HG03521 (cell line): ENCODE results near the gene RNF207.
"Not testable (repeated sequence)": the region's sequence is repeated elsewhere in the genome, so short reads cannot be mapped to it uniquely, and the experiment has no call there.

Source experiments
- ATAC-seq: cut with Tn5 transposase; IDR thresholded peaks from one replicate; pipeline ENCODE4 v1.9.1; 2021; ENCODE audit warnings: mild to moderate bottlenecking, moderate library complexity; ENCODE audit not compliant: unreplicated experiment

The RNF207 gene

DNA sequence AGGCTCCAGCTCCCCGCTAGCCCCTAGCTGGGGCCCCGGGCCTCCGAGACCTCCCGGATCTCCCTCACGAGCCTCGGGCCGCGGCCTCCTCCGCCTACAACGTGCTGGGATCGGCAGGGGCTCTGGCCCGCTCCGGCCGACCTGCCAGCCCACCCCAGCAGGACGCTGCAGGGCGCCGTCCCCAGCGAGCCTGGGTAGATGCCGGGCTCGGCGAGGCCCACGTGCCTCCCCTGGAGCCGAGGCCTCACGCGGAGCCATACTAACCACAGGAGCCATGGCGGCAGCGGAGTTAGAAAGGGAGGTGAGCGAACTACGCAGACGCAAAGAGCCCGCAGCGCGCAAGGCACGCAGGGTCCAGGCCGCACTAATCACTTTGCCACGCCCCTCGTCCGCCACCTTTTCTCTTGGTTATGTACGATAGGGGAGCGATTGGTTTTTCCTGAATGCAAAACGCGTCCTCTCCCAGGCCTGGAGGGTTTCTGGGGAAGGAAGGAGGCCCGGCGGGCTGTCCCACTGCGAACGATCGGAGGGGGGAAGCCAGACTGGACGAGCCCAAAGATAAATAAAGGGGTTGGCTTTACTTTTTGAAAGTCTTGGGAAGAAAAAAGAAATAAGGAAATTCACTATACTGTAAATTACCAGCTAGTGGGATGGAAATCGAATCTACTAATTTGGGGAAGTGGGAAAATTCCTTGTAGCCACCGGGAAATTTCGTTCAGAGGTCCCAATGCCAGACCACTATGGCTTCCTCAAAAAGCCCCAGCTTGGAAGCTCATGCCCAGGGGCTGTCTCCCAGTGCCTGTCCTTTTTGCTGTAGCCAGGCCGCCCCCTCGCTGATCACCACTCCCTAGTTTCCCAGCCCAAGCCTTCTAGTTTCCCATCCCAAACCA, 6.4 kb upstream of the RNF207 start, which contains the start of gene RPL22:
Gene RPL22, minus strand, starts transcription at position 298 of the 890 bp plus-strand sequence. Its CDS starts 22 bp downstream, at position 276.
- peak; percentile 95 for ATAC-seq

DNA sequence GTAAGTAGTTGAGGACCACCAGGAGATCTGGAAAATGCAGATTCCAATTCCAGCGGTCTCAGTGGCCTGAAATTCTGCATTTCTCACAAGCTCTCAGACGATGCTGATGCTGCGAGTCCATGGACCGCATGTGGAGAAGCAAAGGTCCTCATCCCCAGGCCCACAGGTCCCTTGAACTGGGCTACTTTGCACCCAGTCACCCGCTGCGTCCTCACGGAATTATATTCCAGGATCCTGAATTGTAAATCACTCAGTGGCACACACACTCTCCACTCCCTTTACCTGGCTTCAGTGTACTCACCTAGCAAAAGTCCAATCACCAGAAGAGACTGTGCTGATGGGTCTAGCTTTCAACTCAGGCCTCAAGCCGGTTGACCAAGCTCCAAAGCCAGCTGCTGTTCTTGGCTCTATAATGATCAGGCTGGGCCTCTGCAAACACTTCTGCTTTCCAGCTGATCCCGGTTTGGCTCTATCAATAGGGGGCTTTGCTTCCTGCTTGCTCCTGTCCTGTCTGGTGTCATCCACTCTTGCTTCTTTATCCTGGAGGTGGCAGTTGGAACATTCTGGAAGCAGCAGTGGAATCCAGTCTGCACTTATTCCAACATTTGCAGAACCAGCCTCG, 5.6 kb upstream of the RNF207 start:
- ATAC-seq, result no peak

DNA sequence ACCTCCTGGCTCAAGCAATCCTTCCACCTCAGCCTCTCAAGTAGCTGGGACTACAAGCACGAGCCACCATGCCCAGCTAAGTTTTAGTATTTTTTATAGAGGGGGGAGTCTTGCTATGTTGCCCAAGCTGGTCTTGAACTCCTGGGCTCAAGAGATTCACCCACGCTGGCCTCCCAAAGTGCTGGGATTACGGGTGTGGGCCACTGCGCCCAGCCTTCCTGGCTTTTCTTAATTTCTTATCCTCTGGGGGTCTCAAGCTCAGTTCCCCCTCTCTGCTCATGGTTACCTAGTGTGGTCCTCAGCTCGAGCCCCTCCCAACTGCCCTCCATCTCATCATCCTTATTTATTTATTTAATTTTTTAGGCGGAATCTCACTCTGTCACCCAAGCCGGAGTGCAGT, 3.7 kb upstream of the RNF207 start:
- ATAC-seq, result no peak

DNA sequence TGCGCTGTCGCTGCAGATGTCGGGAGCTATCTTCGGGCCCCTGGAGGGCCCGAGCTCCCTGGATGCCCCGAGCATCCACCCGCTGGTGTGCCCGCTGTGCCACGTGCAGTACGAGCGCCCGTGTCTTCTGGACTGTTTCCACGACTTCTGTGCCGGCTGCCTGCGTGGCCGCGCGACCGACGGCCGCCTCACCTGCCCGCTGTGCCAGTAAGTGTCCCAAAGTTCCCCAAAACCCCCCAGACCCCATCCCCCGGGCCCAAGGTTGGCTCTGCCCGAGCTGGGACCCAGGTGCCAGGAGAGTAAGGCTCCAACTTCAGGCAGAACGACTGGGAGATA, 569 bp downstream of the RNF207 start:
- peak; percentile 4 for ATAC-seq

DNA sequence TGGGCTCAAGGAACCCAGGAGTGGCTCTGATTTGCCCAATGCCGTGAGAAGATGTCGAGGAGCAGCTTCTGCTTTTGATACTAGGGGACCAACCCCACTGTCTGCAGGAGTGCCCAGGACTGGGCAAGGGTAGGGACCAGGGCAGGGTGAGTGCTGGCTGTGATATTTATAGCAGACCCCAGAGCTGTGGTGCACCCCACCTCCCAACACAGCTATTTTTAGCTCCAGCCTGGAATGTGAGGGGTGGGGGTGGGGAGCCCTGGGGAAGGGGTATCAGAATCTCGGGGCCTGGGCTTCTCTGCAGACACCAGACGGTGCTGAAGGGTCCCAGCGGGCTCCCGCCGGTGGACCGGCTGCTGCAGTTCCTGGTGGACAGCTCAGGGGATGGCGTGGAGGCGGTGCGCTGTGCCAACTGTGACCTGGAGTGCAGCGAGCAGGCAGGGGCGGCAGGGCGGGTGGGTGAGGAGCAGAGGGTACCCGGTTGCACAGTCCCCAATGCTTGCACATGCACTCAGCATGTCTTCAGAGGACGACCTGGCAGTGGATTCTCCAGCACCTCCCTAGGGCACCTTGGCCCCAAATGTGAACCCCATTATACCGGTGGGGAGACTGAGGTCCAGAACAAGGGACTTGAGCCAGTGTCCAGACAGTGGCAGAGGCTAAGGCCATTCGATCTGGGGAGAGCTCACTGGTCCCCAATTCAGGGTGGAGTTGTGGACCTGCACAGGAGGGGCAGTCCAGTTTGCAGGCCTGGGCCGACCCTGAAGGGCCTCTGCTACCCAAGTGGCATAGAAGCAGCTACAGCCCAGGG, 1.4 kb downstream of the RNF207 start:
- ATAC-seq, result no peak

DNA sequence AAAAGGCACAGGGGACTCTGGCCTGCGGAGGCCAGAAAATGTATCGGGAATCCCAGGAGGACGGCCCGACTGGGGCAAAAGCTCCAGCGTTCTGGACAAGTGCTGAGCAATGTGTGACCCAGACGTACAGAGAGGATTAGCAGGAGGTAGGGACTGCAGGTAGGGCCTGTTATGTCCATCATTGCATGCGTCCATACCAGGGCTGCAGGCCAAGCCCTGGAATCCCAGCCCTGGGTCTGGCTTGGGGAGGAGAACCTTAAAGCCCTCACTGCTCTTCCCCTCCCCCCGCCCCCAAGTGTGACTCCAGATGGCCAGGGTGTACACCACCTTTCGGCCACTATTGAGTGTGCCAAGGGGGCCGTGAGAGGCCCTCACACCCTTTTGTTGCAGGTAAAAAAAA, 2.0 kb downstream of the RNF207 start:
- no peak for ATAC-seq

DNA sequence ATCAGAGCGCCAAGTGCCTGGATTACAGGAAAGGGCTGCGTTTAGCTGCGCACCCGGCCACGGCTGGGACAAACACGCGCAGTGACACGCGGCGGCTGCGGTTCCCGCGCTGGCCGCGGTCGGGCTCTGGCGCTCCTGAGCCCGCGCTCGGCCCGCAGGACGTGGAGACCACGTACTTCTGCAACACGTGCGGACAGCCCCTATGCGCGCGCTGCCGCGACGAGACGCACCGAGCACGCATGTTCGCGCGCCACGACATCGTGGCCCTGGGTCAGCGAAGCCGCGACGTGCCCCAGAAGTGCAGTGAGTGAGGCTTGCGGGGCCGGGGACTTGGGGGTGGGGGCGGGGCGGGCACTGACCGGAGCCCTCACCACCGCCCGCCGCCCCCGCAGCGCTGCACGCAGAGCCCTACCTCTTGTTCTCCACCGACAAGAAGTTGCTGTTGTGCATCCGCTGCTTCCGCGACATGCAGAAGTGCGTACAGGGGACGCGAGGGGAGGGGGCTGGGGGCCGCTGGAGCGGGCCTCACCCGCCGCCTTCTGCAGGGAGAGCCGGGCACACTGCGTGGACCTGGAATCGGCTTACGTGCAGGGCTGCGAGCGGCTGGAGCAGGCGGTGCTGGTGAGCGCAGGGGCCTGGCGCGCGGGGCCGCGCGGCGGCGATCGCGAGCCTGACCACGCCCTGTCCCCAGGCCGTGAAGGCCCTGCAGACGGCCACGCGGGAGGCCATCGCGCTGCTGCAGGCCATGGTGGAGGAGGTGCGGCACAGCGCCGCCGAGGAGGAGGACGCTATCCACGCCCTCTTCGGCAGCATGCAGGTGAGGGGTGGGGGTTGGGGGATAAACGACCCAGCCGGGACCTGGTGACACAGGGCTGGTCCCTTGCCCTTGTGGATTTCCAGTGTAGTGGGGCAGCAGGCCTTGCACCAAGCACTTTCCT, 3.1 kb downstream of the RNF207 start:
- no peak for ATAC-seq

DNA sequence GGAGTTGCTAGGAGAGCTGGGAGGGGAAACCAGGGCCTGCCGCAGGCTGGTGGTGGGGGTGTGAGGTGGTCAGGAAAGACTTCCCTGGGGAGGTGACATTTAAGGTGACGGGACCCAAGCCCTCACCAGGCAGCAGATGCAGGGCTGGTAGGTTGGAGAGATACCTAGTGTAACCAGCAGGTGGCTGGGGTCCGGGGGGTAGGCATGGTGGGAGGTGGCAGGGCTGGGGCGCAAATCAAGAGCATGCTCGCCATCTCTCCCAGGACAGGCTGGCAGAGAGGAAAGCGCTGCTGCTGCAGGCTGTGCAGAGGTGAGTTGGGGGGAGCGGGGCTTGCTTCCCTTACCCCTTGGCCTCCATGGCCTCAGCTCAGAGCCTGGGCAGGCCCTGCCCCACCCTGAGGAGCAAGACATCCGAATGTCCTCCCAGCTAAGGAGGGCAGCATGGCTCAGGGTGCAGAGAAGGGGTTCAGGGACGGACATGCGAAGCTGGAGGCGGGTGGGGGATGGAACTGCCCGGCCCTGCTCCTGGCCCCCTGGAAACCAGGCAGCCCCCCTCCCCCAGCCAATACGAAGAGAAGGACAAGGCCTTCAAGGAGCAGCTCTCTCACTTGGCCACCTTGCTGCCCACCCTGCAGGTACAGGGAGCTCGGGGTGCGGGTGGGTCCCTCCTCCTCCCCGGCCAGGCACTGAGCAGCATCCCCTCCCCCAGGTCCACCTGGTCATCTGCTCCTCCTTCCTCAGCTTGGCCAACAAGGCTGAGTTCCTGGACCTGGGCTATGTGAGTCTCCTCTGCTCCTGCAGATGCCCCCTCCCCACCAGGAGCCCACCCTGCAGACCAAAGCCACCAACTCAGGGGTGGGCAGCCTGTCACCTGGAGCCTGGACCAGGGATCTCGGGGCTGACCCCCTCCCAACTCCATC, 4.0 kb downstream of the RNF207 start:
- ATAC-seq, result no peak

DNA sequence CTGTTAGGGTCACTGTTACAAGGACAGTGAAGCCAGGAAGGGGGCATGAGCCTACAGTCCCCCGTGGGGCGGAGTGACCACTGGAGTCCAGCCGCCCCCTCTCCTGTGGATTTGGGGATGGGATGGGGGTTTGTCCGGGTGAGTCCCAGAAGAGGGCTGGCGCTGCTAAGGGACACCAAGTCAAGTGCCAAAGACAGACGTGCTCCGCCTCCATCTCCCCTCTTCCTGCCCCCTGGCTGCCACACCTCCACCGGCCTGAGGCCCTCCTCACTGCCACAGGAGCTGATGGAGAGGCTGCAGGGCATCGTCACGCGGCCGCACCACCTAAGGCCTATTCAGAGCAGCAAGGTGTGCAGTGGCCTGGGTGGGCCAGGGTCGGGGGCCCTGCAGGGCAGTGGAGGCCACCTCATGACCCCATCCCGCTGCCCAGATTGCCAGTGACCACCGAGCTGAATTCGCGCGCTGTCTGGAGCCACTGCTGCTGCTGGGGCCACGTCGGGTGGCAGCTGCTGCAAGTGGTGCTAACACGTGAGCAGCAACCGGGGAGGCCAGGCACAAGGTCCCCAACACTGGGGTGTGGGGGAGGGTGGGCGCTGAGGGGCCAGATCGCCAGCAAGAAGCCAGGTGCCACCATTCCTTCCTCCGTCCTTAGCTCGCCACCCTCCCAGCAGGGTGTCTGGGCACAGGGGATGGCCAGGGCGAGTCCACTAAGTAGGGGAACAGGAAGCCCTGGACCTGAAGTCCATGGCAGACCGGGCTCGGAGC, 4.9 kb downstream of the RNF207 start:
- no peak for ATAC-seq

DNA sequence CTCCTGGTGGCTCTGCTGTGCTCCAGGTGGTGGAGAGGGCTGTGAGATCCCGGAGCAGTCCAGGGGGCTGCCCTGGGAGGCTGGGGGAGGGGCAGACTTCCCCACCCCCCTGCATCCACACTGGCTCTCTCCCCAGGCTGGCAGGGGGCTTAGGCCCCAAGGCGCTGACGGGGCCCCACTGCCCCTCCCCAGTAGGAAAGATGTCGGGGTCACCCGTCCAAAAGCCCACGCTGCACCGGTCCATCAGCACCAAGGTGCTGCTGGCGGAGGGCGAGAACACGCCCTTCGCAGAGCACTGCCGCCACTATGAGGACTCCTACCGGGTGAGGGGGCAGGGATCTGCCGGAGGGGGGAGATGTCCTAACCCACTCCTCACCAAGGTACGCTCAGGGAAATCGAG, 5.8 kb downstream of the RNF207 start:
- ATAC-seq, result no peak

DNA sequence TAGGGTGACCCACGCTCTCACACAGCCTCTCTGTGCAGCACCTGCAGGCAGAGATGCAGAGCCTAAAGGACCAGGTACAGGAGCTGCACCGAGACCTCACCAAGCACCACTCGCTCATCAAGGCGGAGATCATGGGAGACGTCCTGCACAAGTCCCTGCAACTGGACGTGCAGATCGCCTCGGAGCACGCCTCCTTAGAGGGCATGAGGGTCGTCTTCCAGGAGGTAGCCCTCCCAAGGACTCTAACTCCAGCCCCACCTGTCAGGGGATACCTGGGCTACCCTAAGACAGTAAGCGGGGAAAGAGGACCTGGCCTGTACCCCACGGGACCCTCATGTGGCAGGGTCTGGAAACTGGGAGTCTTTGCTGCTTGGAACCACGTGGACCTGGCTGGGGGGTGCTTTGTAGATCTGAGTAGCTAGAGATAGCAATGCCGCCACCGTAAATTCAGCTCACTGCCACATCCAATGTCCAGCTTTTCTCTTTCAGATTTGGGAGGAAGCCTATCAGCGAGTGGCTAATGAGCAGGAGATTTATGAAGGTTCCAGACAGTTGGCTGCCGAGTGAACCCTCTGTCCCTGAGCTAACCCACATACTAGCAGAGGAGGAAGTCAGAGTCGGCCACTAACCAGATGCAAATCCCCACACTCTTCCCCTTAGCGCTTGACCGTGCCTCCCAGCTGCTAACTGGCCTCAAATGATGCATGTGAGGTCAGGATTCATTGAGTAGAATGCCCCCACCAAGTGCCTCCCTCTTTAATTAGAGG, 6.5 kb downstream of the RNF207 start:
- ATAC-seq, result peak; percentile 41

DNA sequence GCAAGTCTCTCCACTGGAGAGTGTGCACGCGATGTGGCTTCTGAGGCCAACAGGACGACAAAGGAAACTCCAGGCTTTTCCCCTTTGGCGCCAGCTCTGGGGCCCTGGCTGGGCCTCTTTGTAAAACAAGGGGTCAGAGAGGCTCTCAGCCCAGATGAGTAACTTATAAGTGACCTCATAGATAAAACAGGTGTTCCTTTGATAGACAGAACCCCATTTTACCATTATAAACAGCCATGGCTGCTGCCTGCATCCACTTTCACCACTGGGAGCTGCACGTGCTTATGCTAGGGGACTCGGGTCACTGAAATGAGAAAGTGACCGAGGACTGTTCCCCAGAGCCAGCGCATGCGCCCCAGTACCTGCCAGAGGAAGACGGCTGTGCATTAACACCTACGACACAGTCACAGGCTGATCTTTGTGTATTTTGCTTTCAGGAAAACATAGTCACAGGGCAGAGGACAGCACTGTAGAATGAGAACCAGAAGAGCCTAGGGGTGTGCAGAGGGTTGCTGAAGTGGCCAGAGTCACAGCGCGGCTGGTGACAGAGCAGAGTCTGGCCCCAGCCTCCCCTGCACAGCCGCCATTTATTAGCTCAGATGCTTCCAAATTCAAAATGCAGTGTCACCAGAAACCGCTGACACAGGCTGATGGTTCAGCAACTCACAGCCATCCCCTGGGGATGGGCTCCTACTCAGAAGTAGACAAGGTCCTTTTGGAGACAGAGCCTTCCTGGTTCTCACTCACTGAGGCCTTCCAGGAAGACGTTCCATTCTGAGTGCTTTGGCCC, 12.7 kb downstream of the RNF207 start:
- ATAC-seq, result no peak

DNA sequence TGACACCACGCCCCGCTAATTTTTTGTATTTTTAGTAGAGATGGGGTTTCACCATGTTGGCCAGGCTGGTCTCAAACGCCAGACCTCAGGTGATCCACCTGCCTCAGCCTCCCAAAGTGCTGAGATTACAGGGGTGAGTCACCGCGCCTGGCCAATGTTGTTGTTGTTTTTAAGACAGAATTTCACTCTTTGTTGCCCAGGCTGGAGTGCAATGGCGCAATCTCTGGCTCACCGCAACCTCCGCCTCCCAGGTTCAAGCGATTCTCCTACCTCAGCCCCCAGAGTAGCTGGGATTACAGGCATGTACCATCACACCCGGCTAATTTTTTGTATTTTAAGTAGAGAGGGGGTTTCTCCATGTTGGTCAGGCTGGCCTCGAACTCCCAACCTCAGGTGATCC, 13.7 kb downstream of the RNF207 start:
- ATAC-seq, result not testable (repeated sequence)

DNA sequence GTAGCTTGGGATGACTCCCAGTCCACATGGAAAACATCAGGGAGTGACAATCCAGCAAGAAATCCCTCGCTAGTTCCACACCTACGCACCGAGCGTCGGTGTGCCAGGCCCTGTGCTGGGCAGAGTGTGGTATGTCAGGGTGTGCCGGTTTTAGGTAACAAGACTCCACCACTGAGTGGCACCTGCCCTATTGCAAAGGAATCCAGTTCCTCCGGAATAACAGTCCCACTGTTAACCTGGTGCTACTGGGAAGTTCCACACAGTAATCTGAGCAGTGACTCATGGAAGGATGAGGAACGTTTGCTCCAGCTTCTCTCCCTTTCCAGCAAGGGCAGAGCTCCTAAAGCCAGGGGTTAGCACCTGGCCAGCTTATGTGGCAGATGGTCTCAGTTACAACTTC, 14.3 kb downstream of the RNF207 start:
- no peak for ATAC-seq

DNA sequence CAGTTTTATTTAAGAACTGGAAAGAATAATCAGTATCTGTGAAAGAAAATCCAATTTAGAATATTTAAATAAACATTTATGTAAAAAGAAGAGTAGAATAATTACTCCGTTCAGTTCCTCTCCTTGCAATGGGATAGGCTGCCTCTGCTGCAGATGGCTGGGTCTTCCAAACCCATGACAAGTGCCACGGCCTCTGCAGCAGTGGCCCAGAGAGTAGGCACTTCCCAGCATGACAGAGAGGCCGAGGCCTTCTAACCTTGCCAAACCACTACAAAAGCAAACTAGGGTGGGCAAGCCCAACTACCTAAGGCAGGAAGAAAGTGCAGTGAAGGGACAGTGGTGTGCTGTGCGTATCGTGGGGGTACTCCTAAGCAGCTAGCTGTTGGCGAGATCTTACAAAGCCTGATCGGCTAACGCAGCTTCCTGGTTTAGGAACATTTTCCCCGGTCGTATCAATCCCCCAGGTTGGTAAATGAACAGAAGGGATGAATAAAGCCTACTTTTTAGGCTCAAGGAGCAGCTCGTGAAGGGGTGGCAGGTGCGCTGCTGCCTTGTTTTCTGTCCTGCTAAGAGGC, 15.4 kb downstream of the RNF207 start:
- ATAC-seq, result no peak

DNA sequence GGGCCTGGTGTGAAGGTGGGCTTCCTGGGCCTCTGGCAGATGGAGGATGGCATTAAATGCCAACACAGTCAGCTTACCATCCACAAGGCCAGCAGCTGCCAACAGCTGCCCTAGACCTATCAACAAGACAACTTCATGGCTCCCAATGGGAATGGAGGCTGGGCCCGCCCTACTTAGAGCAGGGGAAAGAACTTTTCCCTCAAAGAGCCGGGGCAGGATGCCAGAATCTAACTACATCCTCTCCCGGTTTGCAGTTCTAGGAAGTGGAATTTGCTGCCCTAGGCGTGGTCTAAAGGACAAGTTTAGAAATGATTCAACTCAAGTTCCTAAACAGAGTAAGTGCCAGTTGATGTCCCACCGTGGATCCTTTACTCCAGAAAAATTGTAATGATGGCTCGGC, 16.7 kb downstream of the RNF207 start:
- ATAC-seq, result no peak

DNA sequence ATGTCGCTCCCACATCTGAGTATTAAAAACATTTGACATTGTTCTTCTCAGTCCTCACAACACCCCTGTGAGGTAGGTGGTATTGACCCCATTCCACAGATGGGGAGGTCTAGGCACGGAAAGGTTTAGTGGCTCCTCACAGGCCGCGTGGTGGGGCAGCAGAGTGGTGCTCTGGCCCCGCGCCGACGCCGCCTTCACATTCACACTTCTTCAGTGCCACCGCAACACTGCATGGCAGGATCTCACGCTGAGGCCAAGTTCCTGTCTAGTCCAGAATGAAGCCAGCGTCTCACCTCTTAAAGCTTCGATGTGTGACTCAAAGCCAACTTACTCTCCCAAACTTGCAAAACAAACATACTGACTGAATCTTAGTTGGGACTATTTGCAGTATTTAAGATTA, 17.7 kb downstream of the RNF207 start:
- no peak for ATAC-seq
